Stimulated activated CD4-positive, alpha-beta T cell treated with anti-CD3 and anti-CD28 coated beads, Interleukin-1b, Interleukin-23, amount 100 ng/mL, for 24 hours (primary cell): Measurements from ENCODE around the gene PRKD1.

Experiments used
- DNase-seq, 4 experiments: peaks; one replicate each; pipeline ENCODE4 v3.0.0-alpha.2; 2020; ENCODE audit warnings: low read depth in 4 of 4, low spot score in 1 of 4

Gene PRKD1

GRCh38 chr14:29684926-29685325 lies 242.7 kb downstream of the PRKD1 start:
- no peak for DNase-seq

GRCh38 chr14:29682789-29683188 lies 244.9 kb downstream of the PRKD1 start:
- no peak for DNase-seq

- DNase-seq: no peak
These were observed 246.3 kb downstream of the PRKD1 start for GRCh38 chr14:29681316-29681715.

GRCh38 chr14:29674566-29675285 lies 252.9 kb downstream of the PRKD1 start:
- DNase-seq: no peak

- no peak for DNase-seq
These were observed 254.8 kb downstream of the PRKD1 start for GRCh38 chr14:29672831-29673230.

GRCh38 chr14:29671034-29671433 lies 256.6 kb downstream of the PRKD1 start:
- DNase-seq: no peak

GRCh38 chr14:29668201-29668600 lies 259.4 kb downstream of the PRKD1 start:
- no peak for DNase-seq

GRCh38 chr14:29664515-29664914 lies 263.1 kb downstream of the PRKD1 start:
- DNase-seq: no peak

- DNase-seq: no peak
These were observed 264.3 kb downstream of the PRKD1 start for GRCh38 chr14:29663281-29663801.

GRCh38 chr14:29654901-29655550 lies 272.6 kb downstream of the PRKD1 start:
- DNase-seq: no peak

GRCh38 chr14:29653303-29653702 lies 274.3 kb downstream of the PRKD1 start:
- no peak for DNase-seq

GRCh38 chr14:29652571-29652970 lies 275.1 kb downstream of the PRKD1 start:
- DNase-seq: no peak

- no peak for DNase-seq
These were observed 276.9 kb downstream of the PRKD1 start for GRCh38 chr14:29650554-29651269.

- DNase-seq: no peak
These were observed 278.5 kb downstream of the PRKD1 start for GRCh38 chr14:29649170-29649569.

GRCh38 chr14:29648045-29648444 lies 279.6 kb downstream of the PRKD1 start:
- no peak for DNase-seq

- DNase-seq: no peak
These were observed 282.5 kb downstream of the PRKD1 start for GRCh38 chr14:29645117-29645516.

- no peak for DNase-seq
These were observed 284.0 kb downstream of the PRKD1 start for GRCh38 chr14:29643433-29644211.

- DNase-seq: no peak
These were observed 290.2 kb downstream of the PRKD1 start for GRCh38 chr14:29637411-29637810.

GRCh38 chr14:29636870-29637269 lies 290.8 kb downstream of the PRKD1 start:
- no peak for DNase-seq

- DNase-seq: no peak
These were observed 297.0 kb downstream of the PRKD1 start for GRCh38 chr14:29630566-29631160.

- DNase-seq: no peak
These were observed 297.8 kb downstream of the PRKD1 start for GRCh38 chr14:29629839-29630238.
